GM10266 (cell line): ENCODE measurements around the gene B3GALT5.

Experiments used
- DNase-seq: peaks from one replicate; pipeline ENCODE4 v3.0.0; 2012; ENCODE audit errors: extremely low spot score
- TF ChIP-seq, protein P1 (sequence below): IDR thresholded peaks from 2 replicates; pipeline ENCODE4 v1.5.1; 2012; ENCODE audit warnings: mild to moderate bottlenecking, low read depth; ENCODE audit not compliant: control insufficient read depth, insufficient read depth; ENCODE audit errors: missing control alignments

The B3GALT5 gene

DNA sequence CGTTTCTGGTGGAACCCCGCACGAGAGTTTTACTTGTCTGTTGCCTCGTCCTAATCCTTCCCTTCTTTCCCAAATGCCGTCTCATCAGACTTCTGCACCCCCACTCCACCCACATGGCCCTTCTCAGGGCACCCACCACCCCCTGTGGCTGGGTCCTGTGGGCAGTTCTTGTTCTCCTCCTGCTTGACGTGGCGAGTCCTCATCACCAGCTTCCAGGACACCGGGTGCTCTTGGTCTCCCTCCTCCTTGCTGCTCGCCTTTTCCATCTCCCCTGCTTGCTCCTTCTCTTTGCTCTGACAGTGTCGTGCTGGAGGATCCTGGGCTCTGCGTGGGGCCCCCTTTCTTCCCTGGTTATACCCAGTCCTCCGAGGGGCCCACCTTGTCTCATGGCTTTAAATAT is 51.8 kb downstream of the B3GALT5 start:
- TF ChIP-seq, protein P1, sequence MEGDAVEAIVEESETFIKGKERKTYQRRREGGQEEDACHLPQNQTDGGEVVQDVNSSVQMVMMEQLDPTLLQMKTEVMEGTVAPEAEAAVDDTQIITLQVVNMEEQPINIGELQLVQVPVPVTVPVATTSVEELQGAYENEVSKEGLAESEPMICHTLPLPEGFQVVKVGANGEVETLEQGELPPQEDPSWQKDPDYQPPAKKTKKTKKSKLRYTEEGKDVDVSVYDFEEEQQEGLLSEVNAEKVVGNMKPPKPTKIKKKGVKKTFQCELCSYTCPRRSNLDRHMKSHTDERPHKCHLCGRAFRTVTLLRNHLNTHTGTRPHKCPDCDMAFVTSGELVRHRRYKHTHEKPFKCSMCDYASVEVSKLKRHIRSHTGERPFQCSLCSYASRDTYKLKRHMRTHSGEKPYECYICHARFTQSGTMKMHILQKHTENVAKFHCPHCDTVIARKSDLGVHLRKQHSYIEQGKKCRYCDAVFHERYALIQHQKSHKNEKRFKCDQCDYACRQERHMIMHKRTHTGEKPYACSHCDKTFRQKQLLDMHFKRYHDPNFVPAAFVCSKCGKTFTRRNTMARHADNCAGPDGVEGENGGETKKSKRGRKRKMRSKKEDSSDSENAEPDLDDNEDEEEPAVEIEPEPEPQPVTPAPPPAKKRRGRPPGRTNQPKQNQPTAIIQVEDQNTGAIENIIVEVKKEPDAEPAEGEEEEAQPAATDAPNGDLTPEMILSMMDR, result no peak
- DNase-seq, result no peak

GRCh38 chr21:39666026-39666425 is 53.3 kb downstream of the B3GALT5 start:
- no peak for DNase-seq
- TF ChIP-seq, protein P1, result no peak

- TF ChIP-seq, protein P1, result no peak
- no peak for DNase-seq
Observed at GRCh38 chr21:39666681-39667315, 54.1 kb downstream of the B3GALT5 start.

DNA sequence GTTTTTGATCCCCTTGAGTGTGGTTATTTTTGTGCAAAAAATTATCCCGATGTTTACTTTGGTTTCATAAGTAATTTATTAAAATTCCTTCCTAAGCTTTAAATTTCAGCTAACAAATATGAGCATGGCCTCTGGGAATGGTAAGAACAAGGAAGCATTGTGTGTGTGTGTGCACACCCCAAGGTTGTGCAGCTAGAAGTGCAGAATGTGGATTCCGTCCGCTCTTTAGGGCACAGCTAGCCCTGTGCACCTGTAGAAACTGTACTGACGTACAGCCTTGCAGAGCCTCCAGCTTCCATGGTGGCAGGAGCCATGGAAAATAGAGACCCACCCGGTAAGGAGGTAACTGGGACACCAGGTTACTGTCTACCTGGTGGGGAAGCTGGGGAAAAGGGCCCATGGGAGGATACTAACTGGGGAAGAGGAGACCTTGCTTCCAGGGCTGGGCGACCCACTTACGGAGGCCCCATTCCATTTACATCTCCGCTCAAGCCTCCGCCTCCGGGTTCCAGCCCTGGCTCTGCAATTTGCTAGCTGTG is 54.7 kb downstream of the B3GALT5 start:
- TF ChIP-seq, protein P1, result no peak
- DNase-seq, result no peak

- TF ChIP-seq, protein P1, result no peak
- no peak for DNase-seq
Observed at GRCh38 chr21:39668369-39668768, 55.6 kb downstream of the B3GALT5 start.

GRCh38 chr21:39669485-39669884 is 56.7 kb downstream of the B3GALT5 start:
- TF ChIP-seq, protein P1, result no peak
- DNase-seq, result no peak

GRCh38 chr21:39669976-39670661 is 57.4 kb downstream of the B3GALT5 start:
- TF ChIP-seq, protein P1, result no peak
- no peak for DNase-seq
